Measurements from ENCODE around the gene TMEM183A. TPM values are rescaled to one million over a fixed set of nuclear protein-coding genes. Genes with fewer than 3 reads are reported as not detected.

Gene TMEM183A
- total and polyA plus RNA-seq, 7 donors, result 71.7 to 108 (median 79.9) TPM

DNA sequence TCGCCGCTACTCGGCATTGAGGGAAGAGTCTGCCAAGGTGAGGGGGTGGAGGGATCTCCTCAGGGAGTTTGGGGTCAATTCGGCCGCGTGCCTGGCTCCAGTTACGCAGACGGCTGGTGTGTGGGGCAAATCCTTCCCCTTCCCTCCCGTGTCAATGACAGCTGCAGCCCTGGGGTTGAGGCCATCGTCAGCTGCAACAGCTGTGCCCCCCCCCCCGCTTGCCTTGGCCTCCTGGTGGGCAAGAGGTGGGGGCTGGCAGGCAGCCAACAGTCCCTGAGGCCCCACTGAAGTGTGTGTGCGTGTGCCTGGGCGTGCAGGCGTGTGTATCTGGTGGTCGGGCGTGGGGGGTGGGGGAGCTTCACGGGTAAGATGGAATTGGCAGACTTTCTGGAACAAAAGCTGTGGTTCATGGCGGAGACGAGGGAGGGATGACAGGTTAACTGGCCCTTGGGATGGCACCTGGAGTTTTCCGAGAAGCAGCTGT, 44.7 kb downstream of the TMEM183A start:
- peaks cover 0 to 3% (median 0%) of the 10 kb centered on the region in 4 donors for H3K36me3 ChIP-seq
- 43 to 62% methylated on average over 20 of the region's 20 CpGs for WGBS, 2 donors
- H3K27me3 ChIP-seq, result no peaks in the 10 kb centered on the region
- intact Hi-C loops (cut with DNase I), result no loop called here
- no peak overlapping the region for H3K4me3 ChIP-seq
- DNase-seq, result no peak
- no peaks in the 10 kb centered on the region for H3K9me3 ChIP-seq
- H3K27ac ChIP-seq, result no peak overlapping the region
- peaks cover 0 to 5% (median 0%) of the 10 kb centered on the region in 4 donors for H3K4me1 ChIP-seq
- no peak for TF ChIP-seq EP300 (IDR thresholded peaks at IDR 0.05)
- no peak for TF ChIP-seq POLR2AphosphoS5 (IDR thresholded peaks at IDR 0.05)
- TF ChIP-seq, protein P1, sequence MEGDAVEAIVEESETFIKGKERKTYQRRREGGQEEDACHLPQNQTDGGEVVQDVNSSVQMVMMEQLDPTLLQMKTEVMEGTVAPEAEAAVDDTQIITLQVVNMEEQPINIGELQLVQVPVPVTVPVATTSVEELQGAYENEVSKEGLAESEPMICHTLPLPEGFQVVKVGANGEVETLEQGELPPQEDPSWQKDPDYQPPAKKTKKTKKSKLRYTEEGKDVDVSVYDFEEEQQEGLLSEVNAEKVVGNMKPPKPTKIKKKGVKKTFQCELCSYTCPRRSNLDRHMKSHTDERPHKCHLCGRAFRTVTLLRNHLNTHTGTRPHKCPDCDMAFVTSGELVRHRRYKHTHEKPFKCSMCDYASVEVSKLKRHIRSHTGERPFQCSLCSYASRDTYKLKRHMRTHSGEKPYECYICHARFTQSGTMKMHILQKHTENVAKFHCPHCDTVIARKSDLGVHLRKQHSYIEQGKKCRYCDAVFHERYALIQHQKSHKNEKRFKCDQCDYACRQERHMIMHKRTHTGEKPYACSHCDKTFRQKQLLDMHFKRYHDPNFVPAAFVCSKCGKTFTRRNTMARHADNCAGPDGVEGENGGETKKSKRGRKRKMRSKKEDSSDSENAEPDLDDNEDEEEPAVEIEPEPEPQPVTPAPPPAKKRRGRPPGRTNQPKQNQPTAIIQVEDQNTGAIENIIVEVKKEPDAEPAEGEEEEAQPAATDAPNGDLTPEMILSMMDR (IDR thresholded peaks at IDR 0.05), result no peak
- no peak for TF ChIP-seq POLR2A (IDR thresholded peaks at IDR 0.05)

DNA sequence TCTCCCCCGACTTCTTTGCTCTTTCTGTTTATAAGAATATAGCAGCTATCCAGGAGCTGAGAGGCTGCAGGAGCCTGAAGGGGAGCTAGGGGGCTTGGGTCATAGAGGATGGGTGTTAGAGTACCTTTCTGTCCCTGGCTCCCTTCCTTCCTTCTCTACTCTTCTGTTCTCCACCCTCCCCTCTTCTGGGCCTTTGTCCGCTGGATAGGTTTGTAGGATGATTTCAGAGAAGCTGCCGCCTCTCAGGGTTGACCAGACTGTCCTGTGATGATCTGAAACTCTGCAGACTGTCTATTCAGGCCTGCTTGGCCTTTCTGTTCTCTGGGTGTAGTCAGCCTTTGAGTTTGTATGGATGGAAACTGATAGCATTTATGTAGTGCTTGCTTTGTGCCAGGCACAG, 45.4 kb downstream of the TMEM183A start:
- H3K36me3 ChIP-seq, result peaks cover 0 to 3% (median 0%) of the 10 kb centered on the region in 4 donors
- H3K9me3 ChIP-seq, result no peaks in the 10 kb centered on the region
- DNase-seq, result no peak
- intact Hi-C loops (cut with DNase I), result no loop called here
- H3K27ac ChIP-seq, result no peak overlapping the region
- TF ChIP-seq, protein P1 (IDR thresholded peaks at IDR 0.05), result no peak
- TF ChIP-seq EP300 (IDR thresholded peaks at IDR 0.05), result no peak
- no peak for TF ChIP-seq POLR2AphosphoS5 (IDR thresholded peaks at IDR 0.05)
- TF ChIP-seq POLR2A (IDR thresholded peaks at IDR 0.05), result no peak
- H3K4me3 ChIP-seq, result no peak overlapping the region
- no peaks in the 10 kb centered on the region for H3K4me1 ChIP-seq
- no peaks in the 10 kb centered on the region for H3K27me3 ChIP-seq
- WGBS, 2 donors, result 90 to 91% methylated on average over 3 of the region's 3 CpGs

DNA sequence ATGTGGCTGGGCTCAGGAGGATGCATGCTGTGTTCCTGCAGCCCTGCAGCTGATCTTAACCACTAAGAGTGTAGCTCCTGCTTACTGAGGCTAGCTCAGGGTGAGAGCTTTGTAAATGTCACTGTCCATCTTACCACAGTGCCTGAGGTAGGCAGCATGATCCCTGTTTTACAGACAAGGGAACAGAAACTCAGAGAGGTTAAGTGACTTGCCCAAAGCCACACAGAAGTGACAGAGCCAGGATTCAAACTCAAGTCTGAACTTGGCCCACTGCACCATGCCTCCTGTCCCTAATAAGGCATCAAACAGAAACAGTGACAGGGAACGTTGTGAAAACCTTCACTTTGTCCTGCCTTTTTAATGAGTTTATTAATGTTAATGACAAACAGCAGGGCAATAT, 47.0 kb downstream of the TMEM183A start:
- no peaks in the 10 kb centered on the region for H3K4me1 ChIP-seq
- no peak overlapping the region for H3K4me3 ChIP-seq
- WGBS, 2 donors, result 57 to 68% methylated on average over 1 of the region's 1 CpG
- no peaks in the 10 kb centered on the region for H3K27me3 ChIP-seq
- TF ChIP-seq EP300 (IDR thresholded peaks at IDR 0.05) (no peak), POLR2A (IDR thresholded peaks at IDR 0.05) (no peak), POLR2AphosphoS5 (IDR thresholded peaks at IDR 0.05) (no peak)
- TF ChIP-seq, protein P1 (IDR thresholded peaks at IDR 0.05), result no peak
- no peaks in the 10 kb centered on the region for H3K36me3 ChIP-seq
- intact Hi-C loops (cut with DNase I), result no loop called here
- no peak overlapping the region for H3K27ac ChIP-seq
- no peak for DNase-seq
- no peaks in the 10 kb centered on the region for H3K9me3 ChIP-seq

DNA sequence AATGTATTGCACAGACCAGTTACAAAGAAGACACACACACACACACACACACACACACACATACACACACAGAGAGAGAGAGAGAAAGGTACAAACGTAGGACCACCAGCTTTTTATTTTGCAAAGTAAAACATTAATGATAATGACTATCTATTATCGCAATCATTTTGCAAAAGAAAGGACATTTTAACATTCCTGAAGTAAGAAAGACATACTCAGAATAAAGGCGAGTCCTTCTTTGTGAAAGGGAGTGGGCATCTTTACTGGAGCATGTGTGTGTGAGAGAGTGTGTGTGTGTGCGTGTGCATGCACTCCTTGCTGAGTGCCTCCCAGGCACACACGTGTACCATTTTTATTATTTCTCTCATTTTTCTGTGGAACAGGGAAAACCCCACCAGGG, 47.5 kb downstream of the TMEM183A start:
- Histone ChIP-seq H3K4me1 (no peaks in the 10 kb centered on the region), H3K4me3 (no peak overlapping the region), H3K27ac (no peak overlapping the region), H3K36me3 (no peaks in the 10 kb centered on the region), H3K9me3 (no peaks in the 10 kb centered on the region), H3K27me3 (no peaks in the 10 kb centered on the region)
- WGBS, 2 donors, result 78 to 89% methylated on average over 5 of the region's 5 CpGs
- TF ChIP-seq, protein P1 (IDR thresholded peaks at IDR 0.05), result no peak
- TF ChIP-seq EP300 (IDR thresholded peaks at IDR 0.05), result no peak
- no peak for TF ChIP-seq POLR2AphosphoS5 (IDR thresholded peaks at IDR 0.05)
- TF ChIP-seq POLR2A (IDR thresholded peaks at IDR 0.05), result no peak
- intact Hi-C loops (cut with DNase I), result no loop called here
- DNase-seq, result no peak

DNA sequence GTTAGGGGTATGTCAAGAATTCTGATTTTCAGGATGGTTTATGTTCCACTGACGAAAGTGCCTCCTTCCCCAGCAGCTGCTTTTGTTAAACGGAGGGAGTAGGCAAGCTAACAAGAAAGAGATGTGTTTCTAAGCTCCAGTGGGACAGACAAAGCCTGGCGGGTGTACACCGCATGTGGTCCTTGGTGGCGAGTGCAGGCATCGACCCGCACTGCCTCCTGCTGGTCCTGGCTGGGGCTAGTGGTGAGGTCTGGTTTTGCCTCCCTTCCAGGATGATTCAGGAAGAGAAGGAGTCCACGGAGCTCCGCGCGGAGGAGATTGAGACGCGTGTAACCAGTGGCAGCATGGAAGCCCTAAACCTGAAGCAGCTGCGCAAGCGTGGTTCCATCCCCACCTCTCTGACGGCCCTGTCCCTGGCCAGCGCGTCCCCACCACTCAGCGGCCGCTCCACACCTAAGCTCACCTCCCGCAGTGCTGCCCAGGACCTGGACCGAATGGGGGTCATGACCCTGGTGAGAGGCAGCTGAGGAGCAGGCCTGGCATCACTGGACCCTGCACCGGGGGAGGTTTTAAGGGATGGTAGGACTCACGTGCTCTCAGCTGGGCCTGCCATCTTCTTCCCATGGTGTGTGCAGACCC, 48.1 kb downstream of the TMEM183A start:
- Histone ChIP-seq H3K36me3 (no peaks in the 10 kb centered on the region), H3K4me1 (no peaks in the 10 kb centered on the region), H3K4me3 (no peak overlapping the region), H3K27me3 (no peaks in the 10 kb centered on the region), H3K9me3 (no peaks in the 10 kb centered on the region), H3K27ac (no peak overlapping the region)
- WGBS, 2 donors, result 91 to 93% methylated on average over 24 of the region's 24 CpGs
- no peak for DNase-seq
- no peak for TF ChIP-seq POLR2AphosphoS5 (IDR thresholded peaks at IDR 0.05)
- no peak for TF ChIP-seq EP300 (IDR thresholded peaks at IDR 0.05)
- no peak for TF ChIP-seq POLR2A (IDR thresholded peaks at IDR 0.05)
- intact Hi-C loops (cut with DNase I), result no loop called here

Data from sigmoid colon (tissue), 7 donors.